K562 (cell line): ENCODE results near the gene PCDH7. TPM values are rescaled to one million over a fixed set of nuclear protein-coding genes. Genes with fewer than 3 reads are reported as not detected.

Experiments used
- RNF219 ChIP-seq: fragments of 250-450 bp; sonication (Bioruptor Pico); IDR thresholded peaks from 2 replicates; pipeline ENCODE4 v1.5.0; 2022; ENCODE audit warnings: mild to moderate bottlenecking
- polyA plus RNA-seq, 8 experiments: library from polyadenylated mRNA; depleted of rRNA in 4 of 8; stranded (reverse) in 5 of 8; unstranded in 3 of 8; fragments of >200 nt; fragmentation: Nextera tagmentation in 2 of 8; fragmentation: Illumina TruSeq in 1 of 8; extraction: Ambion mirVana in 2 of 8; extraction: Trizol in 1 of 8; gene quantifications; 2 replicates each; pipeline versions ENCODE4 v1.2.1 to v1.2.3, GENCODE V29; 2011 to 2014; ENCODE audit warnings: inconsistent platforms in 1 of 8, missing spikeins in 1 of 8
- total RNA-seq, 7 experiments: library from RNA; depleted of rRNA in 6 of 7; stranded (reverse); fragments of >200 nt in 6 of 7; fragmentation: Illumina TruSeq in 2 of 7; extraction: Trizol in 2 of 7; gene quantifications; 2 replicates each; pipeline versions ENCODE4 v1.2.1 to v1.2.3, GENCODE V29; 2011 to 2021; ENCODE audit warnings: low replicate concordance in 1 of 7

The PCDH7 gene
- total and polyA plus RNA-seq, 9 of the 15 experiments (the other 6 are each of a cell fraction or from before 2014, with no cell fraction given): not detected

GRCh38 chr4:30776921-30777415, 56.8 kb downstream of the PCDH7 start (continued):
- TF ChIP-seq RNF219: no peak
